Measurements from ENCODE around the gene TLN1.

The TLN1 gene

GRCh38 chr9:35651956-35652828 is 79.8 kb downstream of the TLN1 start:
- DNase-seq (ENCODE audit: low read depth) = peak; percentile 68
- no peak for TF ChIP-seq CTCF (conservative IDR thresholded peaks at IDR 0.05; ENCODE audit: low read length)
- H3K4me3 ChIP-seq (ENCODE audit: low read length) = no peak overlapping the region

GRCh38 chr9:35650341-35651158 is 81.4 kb downstream of the TLN1 start, which contains the start of gene SIT1:
TSS of gene SIT1 (minus strand) at chr9:35650931. CDS start at chr9:35650853, 78 bp downstream.
- no peak for DNase-seq (ENCODE audit: low read depth)
- H3K4me3 ChIP-seq (ENCODE audit: low read length) = no peak within 1 kb of the TSS

GRCh38 chr9:35649431-35650340 is 82.3 kb downstream of the TLN1 start:
- no peak for DNase-seq (ENCODE audit: low read depth)
- no peak for TF ChIP-seq CTCF (conservative IDR thresholded peaks at IDR 0.05; ENCODE audit: low read length)
- H3K4me3 ChIP-seq (ENCODE audit: low read length) = no peak overlapping the region

More at GRCh38 chr9:35650341-35651158, 81.4 kb downstream of the TLN1 start, which contains the start of gene SIT1:
- TF ChIP-seq CTCF (conservative IDR thresholded peaks at IDR 0.05; ENCODE audit: low read length) = no peak
